GM23338 (cell line): ENCODE results near the gene TTC27. TPM values are rescaled to one million over a fixed set of nuclear protein-coding genes. Genes with fewer than 3 reads are reported as not detected.

Experiments used
- ATAC-seq: fragments of 200-7000 bp; cut with Tn5 transposase; 3 replicates; pipeline ENCODE4 v1.9.1; 2020
- DNase-seq: peaks from one replicate; pipeline ENCODE4 v3.0.0-alpha.2; 2015; ENCODE audit warnings: low spot score
- H2AFZ ChIP-seq: fragments of 200-600 bp; sonication (generic); 2 replicates; pipeline ENCODE4 v1.8.0; 2016; ENCODE audit warnings: antibody characterized with exemption, mild to moderate bottlenecking, moderate library complexity
- H3F3A ChIP-seq: fragments of 200-600 bp; sonication (generic); replicated peaks from 2 replicates; pipeline ENCODE4 v1.8.0; 2017; ENCODE audit warnings: antibody characterized with exemption, mixed run types, low read depth
- H3K27ac ChIP-seq: fragments of 200-600 bp; sonication (generic); 2 replicates; pipeline ENCODE4 v1.6.1; 2016; ENCODE audit warnings: low read depth
- H3K27me3 ChIP-seq: fragments of 200-600 bp; sonication (generic); 2 replicates; pipeline ENCODE4 v1.8.0; 2016; ENCODE audit warnings: mild to moderate bottlenecking, mixed run types, moderate library complexity; ENCODE audit not compliant: insufficient read depth
- H3K36me3 ChIP-seq: fragments of 200-600 bp; sonication (generic); 2 replicates; pipeline ENCODE4 v1.8.0; 2016; ENCODE audit warnings: mild to moderate bottlenecking; ENCODE audit not compliant: insufficient read depth
- H3K4me1 ChIP-seq: fragments of 200-600 bp; sonication (generic); 2 replicates; pipeline ENCODE4 v1.8.0; 2016; ENCODE audit warnings: mild to moderate bottlenecking, moderate library complexity; ENCODE audit not compliant: insufficient read depth
- H3K4me2 ChIP-seq: fragments of 200-600 bp; sonication (generic); 2 replicates; pipeline ENCODE4 v1.7.1; 2017; ENCODE audit warnings: mixed run types
- H3K4me3 ChIP-seq: fragments of 200-600 bp; sonication (generic); 2 replicates; pipeline ENCODE4 v1.6.1; 2016; ENCODE audit warnings: mixed run types
- H3K79me2 ChIP-seq: fragments of 200-600 bp; sonication (generic); replicated peaks from 2 replicates; pipeline ENCODE4 v1.8.0; 2017; ENCODE audit warnings: mild to moderate bottlenecking; ENCODE audit not compliant: insufficient read depth
- H3K9me2 ChIP-seq: fragments of 200-600 bp; sonication (generic); 2 replicates; pipeline ENCODE4 v1.8.0; 2017; ENCODE audit not compliant: insufficient read depth
- H4K20me1 ChIP-seq: fragments of 200-600 bp; sonication (generic); replicated peaks from 2 replicates; pipeline ENCODE4 v1.8.0; 2017; ENCODE audit warnings: mild to moderate bottlenecking; ENCODE audit not compliant: insufficient read depth
- H3K27ac Mint-ChIP-seq: 2 replicates; pipeline ENCODE4 v1.8.0; 2020; ENCODE audit warnings: inconsistent platforms, mild to moderate bottlenecking, moderate library complexity, mixed read lengths
- H3K27me3 Mint-ChIP-seq: 3 replicates; pipeline ENCODE4 v1.8.0; 2022; ENCODE audit warnings: low read depth, mild to moderate bottlenecking, moderate library complexity, mixed read lengths, inconsistent platforms; ENCODE audit not compliant: insufficient read depth, poor library complexity
- H3K36me3 Mint-ChIP-seq: 3 replicates; pipeline ENCODE4 v1.8.0; 2021; ENCODE audit warnings: low read depth, mild to moderate bottlenecking, inconsistent platforms, moderate library complexity, mixed read lengths
- H3K4me1 Mint-ChIP-seq: 3 replicates; pipeline ENCODE4 v1.8.0; 2020; ENCODE audit warnings: mild to moderate bottlenecking, inconsistent platforms, mixed read lengths
- H3K4me3 Mint-ChIP-seq: 3 replicates; pipeline ENCODE4 v1.8.0; 2021; ENCODE audit warnings: moderate library complexity, mild to moderate bottlenecking, inconsistent platforms, mixed read lengths
- H3K9me3 Mint-ChIP-seq: 3 replicates; pipeline ENCODE4 v1.8.0; 2020; ENCODE audit warnings: moderate library complexity, mild to moderate bottlenecking, inconsistent platforms, mixed read lengths
- CTCF ChIP-seq, 2 experiments: fragments of 200-600 bp in 1 of 2; sonication (generic) in 1 of 2; conservative IDR thresholded peaks; 2 replicates each; pipeline versions ENCODE4 v1.5.1 to v1.6.1; 2016 to 2017; ENCODE audit warnings: antibody characterized with exemption in 2 of 2, low read depth in 2 of 2, mild to moderate bottlenecking in 2 of 2, moderate library complexity in 1 of 2
- EZH2phosphoT487 ChIP-seq: fragments of 200-600 bp; sonication (generic); IDR thresholded peaks from one replicate; pipeline ENCODE4 v1.8.1; 2018; ENCODE audit warnings: antibody characterized with exemption; ENCODE audit not compliant: unreplicated experiment
- JUNB ChIP-seq: IDR thresholded peaks from one replicate; pipeline ENCODE4 v1.6.1; 2016; ENCODE audit warnings: antibody characterized with exemption; ENCODE audit not compliant: unreplicated experiment
- STAT1 ChIP-seq: IDR thresholded peaks from one replicate; pipeline ENCODE4 v1.6.1; 2016; ENCODE audit warnings: antibody characterized with exemption; ENCODE audit not compliant: unreplicated experiment
- ZNF331 ChIP-seq: fragments of 250-450 bp; sonication (Bioruptor Pico); IDR thresholded peaks from 2 replicates; pipeline ENCODE4 v1.5.0; 2020; ENCODE audit warnings: low read depth, mild to moderate bottlenecking, moderate library complexity
- ZNF462 ChIP-seq: fragments of 250-450 bp; sonication (Bioruptor Pico); IDR thresholded peaks from 2 replicates; pipeline ENCODE4 v1.5.0; 2020; ENCODE audit warnings: mild to moderate bottlenecking, moderate library complexity
- polyA plus RNA-seq: library from polyadenylated mRNA; unstranded; fragments of >200 nt; fragmentation: Nextera tagmentation; extraction: Ambion mirVana; gene quantifications from 2 replicates; pipeline ENCODE4 v1.2.1, GENCODE V29; 2016
- total RNA-seq: library from RNA; depleted of rRNA; stranded (reverse); fragments of >200 nt; shearing (Covaris generic); gene quantifications from 2 replicates; pipeline ENCODE4 v1.2.3, GENCODE V29; 2014

Gene TTC27
- total and polyA plus RNA-seq, 2 experiments from 2014 or later = 11.8 to 41.3 TPM

- Histone ChIP-seq H4K20me1 (no peaks in the 10 kb centered on the region), H3F3A (no peaks in the 10 kb centered on the region), H3K9me2 (no peaks in the 10 kb centered on the region), H3K4me2 (no peak overlapping the region), H3K4me1 (no peaks in the 10 kb centered on the region), H3K4me3 (no peak overlapping the region), H3K79me2 (no peaks in the 10 kb centered on the region), H3K36me3 (peaks cover 7% of the 10 kb centered on the region), H3K27ac (no peak overlapping the region), H2AFZ (no peak overlapping the region), H3K27me3 (no peaks in the 10 kb centered on the region)
- Mint-ChIP-seq H3K4me3 (no peak overlapping the region), H3K4me1 (no peaks in the 10 kb centered on the region), H3K27me3 (no peaks in the 10 kb centered on the region), H3K27ac (no peak overlapping the region), H3K9me3 (no peaks in the 10 kb centered on the region), H3K36me3 (peaks cover 19% of the 10 kb centered on the region; the same call in 2 of the 3 replicates)
- ATAC-seq = no peak
- TF ChIP-seq JUNB (no peak), CTCF (conservative IDR thresholded peaks at IDR 0.05; ENCODE audit: low read depth in 2 of 2) (no peak), ZNF331 (CRISPR knock-in tag) (no peak), EZH2phosphoT487 (no peak), STAT1 (no peak)
- no peak for DNase-seq
Observed at GRCh38 chr2:32647180-32647651, 19.4 kb downstream of the TTC27 start.

- Histone ChIP-seq H3K79me2 (no peaks in the 10 kb centered on the region), H2AFZ (no peak overlapping the region), H3K36me3 (no peaks in the 10 kb centered on the region), H3K27me3 (no peaks in the 10 kb centered on the region), H3K4me1 (no peaks in the 10 kb centered on the region), H3F3A (no peaks in the 10 kb centered on the region), H3K4me2 (no peak overlapping the region), H4K20me1 (no peaks in the 10 kb centered on the region; the same call in 1 of the 2 replicates), H3K9me2 (no peaks in the 10 kb centered on the region), H3K27ac (no peak overlapping the region), H3K4me3 (no peak overlapping the region)
- Mint-ChIP-seq H3K36me3 (peaks cover 8% of the 10 kb centered on the region; the same call in 2 of the 3 replicates), H3K4me1 (no peaks in the 10 kb centered on the region), H3K9me3 (no peaks in the 10 kb centered on the region), H3K27ac (no peak overlapping the region), H3K27me3 (no peaks in the 10 kb centered on the region), H3K4me3 (no peak overlapping the region)
- DNase-seq (no peak), ATAC-seq (no peak)
- no peak for TF ChIP-seq ZNF462
Observed at GRCh38 chr2:32652555-32653209, 24.8 kb downstream of the TTC27 start.
